Neuronal stem cell (in vitro differentiated cells): ENCODE results near the gene BRAF.
"Not testable (repeated sequence)": the region's sequence is repeated elsewhere in the genome, so short reads cannot be mapped to it uniquely, and the experiment has no call there.

Source experiments
- DNase-seq: peaks from one replicate; pipeline ENCODE4 v3.0.0-alpha.2; 2013; ENCODE audit warnings: low spot score
- H2AFZ ChIP-seq: one replicate; pipeline ENCODE4 v1.6.1; 2013; ENCODE audit warnings: mild to moderate bottlenecking, low read length, inconsistent platforms
- H2AK5ac ChIP-seq: 2 replicates; pipeline ENCODE4 v1.6.1; 2013; ENCODE audit warnings: low read depth, mild to moderate bottlenecking, inconsistent platforms, low read length, moderate library complexity, mixed read lengths
- H2BK120ac ChIP-seq: 2 replicates; pipeline ENCODE4 v1.6.1; 2013; ENCODE audit warnings: low read depth, mild to moderate bottlenecking, inconsistent platforms, low read length, moderate library complexity, mixed read lengths
- H2BK12ac ChIP-seq: one replicate; pipeline ENCODE4 v1.6.1; 2013; ENCODE audit warnings: low read length, inconsistent platforms
- H2BK15ac ChIP-seq: 2 replicates; pipeline ENCODE4 v1.6.1; 2013; ENCODE audit warnings: mild to moderate bottlenecking, low read length, inconsistent platforms, mixed read lengths
- H2BK5ac ChIP-seq: one replicate; pipeline ENCODE4 v1.6.1; 2013; ENCODE audit warnings: inconsistent platforms, mild to moderate bottlenecking, low read length, moderate library complexity
- H3K14ac ChIP-seq: one replicate; pipeline ENCODE4 v1.6.1; 2013; ENCODE audit warnings: low read length, inconsistent platforms
- H3K18ac ChIP-seq: 2 replicates; pipeline ENCODE4 v1.6.1; 2013; ENCODE audit warnings: low read length, inconsistent platforms
- H3K23ac ChIP-seq: 2 replicates; pipeline ENCODE4 v1.6.1; 2013; ENCODE audit warnings: low read depth, mild to moderate bottlenecking, mixed read lengths, low read length, inconsistent platforms; ENCODE audit not compliant: poor library complexity
- H3K27ac ChIP-seq: replicated peaks from 3 replicates; pipeline ENCODE4 v1.5.1; 2013; ENCODE audit warnings: low read length, inconsistent platforms
- H3K27me3 ChIP-seq, 3 experiments: 2 replicates each; pipeline ENCODE4 v1.6.1; 2013; ENCODE audit warnings: low read length in 3 of 3, mild to moderate bottlenecking in 2 of 3, inconsistent platforms in 1 of 3, low read depth in 1 of 3, mixed read lengths in 1 of 3, moderate library complexity in 1 of 3; ENCODE audit not compliant: control insufficient read depth in 3 of 3, insufficient read depth in 3 of 3
- H3K36me3 ChIP-seq, 2 donors: replicated peaks in 1 of 2; 2 replicates each; pipeline ENCODE4 v1.6.1; 2013; ENCODE audit warnings: low read length in 2 of 2; ENCODE audit not compliant: control insufficient read depth in 2 of 2, insufficient read depth in 2 of 2
- H3K4ac ChIP-seq: 2 replicates; pipeline ENCODE4 v1.6.1; 2013; ENCODE audit warnings: inconsistent platforms, mild to moderate bottlenecking, low read length, moderate library complexity
- H3K4me1 ChIP-seq, 2 donors: 1 replicate in 1 of 2; 2 replicates in 1 of 2; pipeline ENCODE4 v1.6.1; 2013; ENCODE audit warnings: low read length in 2 of 2, low read depth in 1 of 2; ENCODE audit not compliant: control insufficient read depth in 2 of 2, insufficient read depth in 1 of 2
- H3K4me2 ChIP-seq: one replicate; pipeline ENCODE4 v1.6.1; 2013; ENCODE audit warnings: mild to moderate bottlenecking, low read length, inconsistent platforms; ENCODE audit not compliant: insufficient read depth, poor library complexity, severe bottlenecking
- H3K4me3 ChIP-seq, 2 donors: 2 replicates each; pipeline ENCODE4 v1.5.1; 2013; ENCODE audit warnings: low read length in 2 of 2, mild to moderate bottlenecking in 2 of 2, inconsistent platforms in 1 of 2, moderate library complexity in 1 of 2
- H3K79me1 ChIP-seq: one replicate; pipeline ENCODE4 v1.6.1; 2013; ENCODE audit warnings: low read depth, mild to moderate bottlenecking, inconsistent platforms, low read length, moderate library complexity
- H3K9ac ChIP-seq: one replicate; pipeline ENCODE4 v1.6.1; 2013; ENCODE audit warnings: mild to moderate bottlenecking, low read depth, low read length, inconsistent platforms; ENCODE audit not compliant: poor library complexity
- H3K9me3 ChIP-seq, 2 donors: replicated peaks in 1 of 2; 2 replicates each; pipeline versions ENCODE3 to v1.6.1; 2013; ENCODE audit warnings: low read length in 2 of 2, mild to moderate bottlenecking in 2 of 2, inconsistent platforms in 1 of 2, low read depth in 1 of 2, mixed read lengths in 1 of 2, moderate library complexity in 1 of 2; ENCODE audit not compliant: control insufficient read depth in 2 of 2, insufficient read depth in 1 of 2
- H4K8ac ChIP-seq: one replicate; pipeline ENCODE4 v1.6.1; 2013; ENCODE audit warnings: low read depth, mild to moderate bottlenecking, inconsistent platforms, low read length, moderate library complexity
- H4K91ac ChIP-seq: one replicate; pipeline ENCODE4 v1.6.1; 2013; ENCODE audit warnings: low read length, low read depth, mild to moderate bottlenecking, inconsistent platforms; ENCODE audit not compliant: poor library complexity
- WGBS, 2 donors: extraction: QIAGEN DNeasy Blood & Tissue Kit; methylation state at CpG; one replicate each; pipeline ENCODE4 v1.1.7; 2013; ENCODE audit warnings: missing lambda C conversion rate in 2 of 2, mixed read lengths in 1 of 2; ENCODE audit not compliant: insufficient read length in 2 of 2, insufficient replicate concordance in 1 of 2; ENCODE audit errors: extremely low coverage in 2 of 2; 5-methylcytosine and 5-hydroxymethylcytosine counted together

Gene BRAF

DNA sequence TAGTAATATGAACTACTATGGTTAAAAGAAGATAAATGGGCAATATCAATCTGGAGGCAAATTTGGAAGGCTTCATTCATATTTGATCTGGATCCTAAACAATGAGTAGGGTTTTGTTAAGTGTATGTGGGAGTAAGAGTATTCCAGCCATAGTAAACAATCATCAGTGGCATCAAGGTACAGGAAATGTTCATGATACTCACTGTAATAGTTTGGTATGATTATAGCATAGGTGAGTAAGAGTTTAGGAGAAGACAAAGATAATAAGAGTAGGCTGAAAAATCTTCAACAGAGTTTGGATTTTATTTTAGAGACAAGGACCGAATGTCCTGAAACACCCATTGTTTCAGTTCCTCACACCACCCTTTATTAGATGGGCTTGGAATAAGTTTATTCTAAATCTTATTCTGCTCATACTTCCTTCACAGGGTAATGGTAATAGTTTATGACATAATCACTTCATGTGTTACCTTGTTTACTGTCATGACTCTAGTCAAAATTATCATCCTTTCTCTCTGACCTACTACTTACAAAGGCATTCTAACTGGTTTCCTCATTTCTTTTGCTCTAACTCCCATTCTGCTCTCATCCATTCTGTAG lies 38.9 kb downstream of the BRAF start:
- no peak overlapping the region for H2AK5ac ChIP-seq
- DNase-seq: no peak
- H3K18ac ChIP-seq: no peak overlapping the region
- no peaks in the 10 kb centered on the region for H3K9me3 ChIP-seq
- no peak overlapping the region for H4K91ac ChIP-seq
- H2BK15ac ChIP-seq: no peak overlapping the region
- no peak overlapping the region for H3K14ac ChIP-seq
- H3K9ac ChIP-seq: no peak overlapping the region
- H2BK12ac ChIP-seq: no peak overlapping the region
- H3K27ac ChIP-seq: no peak overlapping the region
- H2BK120ac ChIP-seq: no peak overlapping the region
- H3K79me1 ChIP-seq: peaks cover 3% of the 10 kb centered on the region
- no CpG with 5 or more reads among the region's 1 CpG for WGBS, 2 donors
- H3K4ac ChIP-seq: no peak overlapping the region
- H3K36me3 ChIP-seq: no peaks in the 10 kb centered on the region
- H4K8ac ChIP-seq: no peak overlapping the region
- no peak overlapping the region for H2AFZ ChIP-seq
- H3K23ac ChIP-seq: no peak overlapping the region
- no peaks in the 10 kb centered on the region for H3K4me1 ChIP-seq
- no peaks in the 10 kb centered on the region for H3K27me3 ChIP-seq
- H2BK5ac ChIP-seq: no peak overlapping the region
- H3K4me3 ChIP-seq: no peak overlapping the region
- no peak overlapping the region for H3K4me2 ChIP-seq

DNA sequence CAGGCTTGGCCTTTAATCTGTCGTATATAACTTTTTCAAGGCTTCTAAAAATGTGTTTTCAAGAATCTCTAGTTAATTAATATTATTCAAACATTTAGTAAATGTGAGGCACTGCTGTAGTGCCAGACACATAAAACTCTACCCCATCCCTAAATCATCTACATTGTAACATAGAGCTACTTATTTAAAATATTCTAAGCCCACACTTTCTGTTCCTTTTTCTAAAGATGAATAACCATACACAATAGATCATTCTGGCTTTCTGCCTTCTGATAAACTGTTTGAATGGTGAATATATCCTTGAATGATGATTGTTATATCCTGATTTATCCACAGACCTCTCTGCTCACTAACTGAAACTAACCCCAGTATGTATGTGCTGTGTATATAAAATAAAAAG lies 41.4 kb downstream of the BRAF start:
- no CpG with 5 or more reads among the region's 1 CpG for WGBS, 2 donors
- no peak overlapping the region for H3K4me2 ChIP-seq
- no peak overlapping the region for H3K9ac ChIP-seq
- no peak overlapping the region for H3K4ac ChIP-seq
- H4K8ac ChIP-seq: no peak overlapping the region
- H2BK120ac ChIP-seq: no peak overlapping the region
- H3K4me1 ChIP-seq: no peaks in the 10 kb centered on the region
- H2BK12ac ChIP-seq: no peak overlapping the region
- H3K23ac ChIP-seq: no peak overlapping the region
- no peaks in the 10 kb centered on the region for H3K27me3 ChIP-seq
- no peak overlapping the region for H2AK5ac ChIP-seq
- no peak overlapping the region for H2BK5ac ChIP-seq
- no peak overlapping the region for H3K4me3 ChIP-seq
- H3K27ac ChIP-seq: no peak overlapping the region
- H4K91ac ChIP-seq: no peak overlapping the region
- H3K14ac ChIP-seq: no peak overlapping the region
- H2BK15ac ChIP-seq: no peak overlapping the region
- no peak overlapping the region for H2AFZ ChIP-seq
- H3K36me3 ChIP-seq: peaks cover 0 to 2% of the 10 kb centered on the region in 2 donors
- H3K9me3 ChIP-seq: peaks cover 0 to 1% of the 10 kb centered on the region in 2 donors
- peaks cover 3% of the 10 kb centered on the region for H3K79me1 ChIP-seq
- no peak for DNase-seq
- no peak overlapping the region for H3K18ac ChIP-seq

DNA sequence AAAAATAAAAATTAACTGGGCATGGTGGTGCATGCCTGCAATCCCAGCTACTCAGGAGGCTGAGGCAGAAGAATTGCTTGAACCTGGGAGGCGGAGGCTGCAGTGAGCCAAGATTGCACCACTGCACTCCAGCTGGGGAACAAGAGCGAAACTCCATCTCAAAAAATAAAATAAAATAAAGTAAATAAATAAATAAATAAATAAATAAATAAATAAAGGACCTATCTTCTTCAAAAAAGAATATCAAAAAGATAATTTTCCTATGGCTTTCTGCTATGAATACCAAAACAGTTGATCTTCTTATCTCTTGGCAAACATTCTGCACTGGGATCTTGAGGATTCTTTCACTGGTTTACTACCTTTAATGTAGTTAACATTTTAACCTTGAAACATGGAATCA lies 41.9 kb downstream of the BRAF start:
- not testable (repeated sequence) for H3K27ac ChIP-seq, H3K4me3 ChIP-seq, H2BK5ac ChIP-seq, H2BK120ac ChIP-seq, DNase-seq, H3K18ac ChIP-seq, H3K27me3 ChIP-seq, H4K8ac ChIP-seq, H3K79me1 ChIP-seq, H3K23ac ChIP-seq, H3K9me3 ChIP-seq, H4K91ac ChIP-seq, H2AFZ ChIP-seq, H3K36me3 ChIP-seq, H2BK12ac ChIP-seq, H3K4me1 ChIP-seq, H3K14ac ChIP-seq, H2AK5ac ChIP-seq, H2BK15ac ChIP-seq, H3K4me2 ChIP-seq, H3K4ac ChIP-seq, H3K9ac ChIP-seq
- WGBS, 2 donors: no CpG with 5 or more reads among the region's 2 CpGs

DNA sequence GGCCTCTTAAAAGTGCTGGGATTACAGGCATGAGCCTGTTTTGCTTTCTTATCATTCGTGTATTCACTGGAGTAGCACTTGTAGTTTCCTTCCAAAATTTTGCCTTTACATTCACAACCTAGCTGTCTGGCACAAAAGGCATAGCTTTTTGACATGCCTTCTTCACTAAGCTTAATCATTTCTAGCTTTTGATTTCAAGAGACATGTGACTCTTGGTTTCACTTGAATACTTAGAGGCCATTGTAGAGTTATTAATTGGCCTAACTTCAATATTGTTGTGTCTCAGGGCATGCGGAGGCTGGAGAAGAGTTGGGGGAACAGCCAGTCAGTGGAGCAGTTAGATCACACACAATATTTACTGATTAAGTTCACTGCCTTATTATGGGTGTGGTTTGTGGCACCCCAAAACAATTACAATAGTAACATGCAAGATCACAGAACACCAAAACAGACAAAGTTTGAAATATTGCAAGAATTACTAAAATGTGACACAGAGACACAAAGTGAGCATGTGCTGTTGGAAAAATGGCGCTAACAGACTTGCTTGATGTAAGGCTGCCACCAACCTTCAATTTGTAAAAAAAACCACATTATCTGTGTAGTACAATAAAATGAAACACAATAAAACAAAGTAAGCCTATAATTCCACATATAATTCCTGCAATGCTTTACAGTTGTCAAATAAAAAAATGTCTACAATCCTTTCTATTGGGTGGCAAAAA lies 43.1 kb downstream of the BRAF start:
- no peak overlapping the region for H3K27ac ChIP-seq
- no peak overlapping the region for H2BK12ac ChIP-seq
- H2AFZ ChIP-seq: no peak overlapping the region
- H3K18ac ChIP-seq: no peak overlapping the region
- no peak overlapping the region for H3K4ac ChIP-seq
- H2BK15ac ChIP-seq: no peak overlapping the region
- peaks cover 0 to 2% of the 10 kb centered on the region in 2 donors for H3K36me3 ChIP-seq
- no peak overlapping the region for H4K8ac ChIP-seq
- H2BK5ac ChIP-seq: no peak overlapping the region
- H2BK120ac ChIP-seq: no peak overlapping the region
- DNase-seq: no peak
- WGBS, 2 donors: no CpG with 5 or more reads among the region's 3 CpGs
- H4K91ac ChIP-seq: no peak overlapping the region
- no peak overlapping the region for H3K9ac ChIP-seq
- H3K79me1 ChIP-seq: peaks cover 3% of the 10 kb centered on the region
- H3K4me3 ChIP-seq: no peak overlapping the region
- H3K4me2 ChIP-seq: no peak overlapping the region
- no peaks in the 10 kb centered on the region for H3K27me3 ChIP-seq
- H3K23ac ChIP-seq: no peak overlapping the region
- no peaks in the 10 kb centered on the region for H3K4me1 ChIP-seq
- no peak overlapping the region for H2AK5ac ChIP-seq
- H3K9me3 ChIP-seq: peaks cover 0 to 13% of the 10 kb centered on the region in 2 donors
- H3K14ac ChIP-seq: no peak overlapping the region
